Activated T-cell treated with anti-CD3 and anti-CD28 coated beads, Interleukin-2, amount 50 U/mL, for 72 hours (primary cell): ENCODE measurements around the gene TRAP1. TPM values are rescaled to one million over a fixed set of nuclear protein-coding genes. Genes with fewer than 3 reads are reported as not detected.
A peak's percentile ranks its signal among the peaks of the same experiment; 100 is the strongest.
"Not testable (repeated sequence)": the region's sequence is repeated elsewhere in the genome, so short reads cannot be mapped to it uniquely, and the experiment has no call there.

ENCODE experiments used
- ATAC-seq, 2 donors: fragments of 150-1000 bp; cut with Tn5 transposase; replicated peaks in 1 of 2; 2 replicates each; pipeline ENCODE4 v1.10.0; 2021; ENCODE audit warnings: moderate library complexity in 2 of 2, mild to moderate bottlenecking in 1 of 2
- DNase-seq, 2 donors: peaks; one replicate each; pipeline ENCODE4 v3.0.0; 2021 to 2022; ENCODE audit warnings: mixed read lengths in 1 of 2
- H3K27ac Mint-ChIP-seq: one replicate; pipeline ENCODE4 v1.8.0; 2022; ENCODE audit warnings: mild to moderate bottlenecking, moderate library complexity, mixed read lengths
- H3K27me3 Mint-ChIP-seq: one replicate; pipeline ENCODE4 v1.8.0; 2022; ENCODE audit warnings: low read depth, mixed read lengths
- H3K36me3 Mint-ChIP-seq, 2 donors: one replicate each; pipeline ENCODE4 v1.8.0; 2022; ENCODE audit warnings: mixed read lengths in 2 of 2, mild to moderate bottlenecking in 1 of 2; ENCODE audit not compliant: insufficient read depth in 2 of 2
- H3K4me1 Mint-ChIP-seq: one replicate; pipeline ENCODE4 v1.8.0; 2022; ENCODE audit warnings: low read depth, mixed read lengths
- H3K4me3 Mint-ChIP-seq, 2 donors: one replicate each; pipeline ENCODE4 v1.8.0; 2022; ENCODE audit warnings: mild to moderate bottlenecking in 2 of 2, mixed read lengths in 2 of 2, moderate library complexity in 2 of 2
- H3K9me3 Mint-ChIP-seq, 2 donors: one replicate each; pipeline ENCODE4 v1.8.0; 2022; ENCODE audit warnings: mixed read lengths in 2 of 2
- total RNA-seq, 2 donors: library from RNA; stranded (reverse); gene quantifications; one replicate each; pipeline ENCODE4 v1.2.3, GENCODE V29; 2022

TRAP1 gene
- total RNA-seq, 2 donors from 2014 or later: 181 to 189 TPM

- H3K4me3 Mint-ChIP-seq: peak overlapping the region; percentile 96 to 100
- no peak for DNase-seq
- H3K27ac Mint-ChIP-seq: peak overlapping the region; percentile 66
- peaks cover 5 to 13% of the 10 kb centered on the region in 2 donors for H3K36me3 Mint-ChIP-seq
- ATAC-seq: no peak
- peaks cover 56% of the 10 kb centered on the region for H3K4me1 Mint-ChIP-seq
- no peaks in the 10 kb centered on the region for H3K27me3 Mint-ChIP-seq
- H3K9me3 Mint-ChIP-seq: no peaks in the 10 kb centered on the region
These were observed 106.6 kb downstream of the TRAP1 start for GRCh38 chr16:3610698-3611145.

- H3K27ac Mint-ChIP-seq: peak overlapping the region; percentile 66
- H3K4me3 Mint-ChIP-seq: peak overlapping the region; percentile 96 to 100
- H3K4me1 Mint-ChIP-seq: peaks cover 50% of the 10 kb centered on the region
- DNase-seq (no peak), ATAC-seq (no peak)
- no peaks in the 10 kb centered on the region for H3K27me3 Mint-ChIP-seq
- peaks cover 5 to 13% of the 10 kb centered on the region in 2 donors for H3K36me3 Mint-ChIP-seq
- H3K9me3 Mint-ChIP-seq: no peaks in the 10 kb centered on the region
These were observed 107.2 kb downstream of the TRAP1 start for GRCh38 chr16:3609895-3610697.

GRCh38 chr16:3608976-3609375 is 108.3 kb downstream of the TRAP1 start:
- Mint-ChIP-seq H3K4me1 (peaks cover 41% of the 10 kb centered on the region), H3K36me3 (peaks cover 7 to 12% of the 10 kb centered on the region in 2 donors)
- not testable (repeated sequence) for H3K4me3 Mint-ChIP-seq, H3K27ac Mint-ChIP-seq, H3K27me3 Mint-ChIP-seq, ATAC-seq, DNase-seq, H3K9me3 Mint-ChIP-seq

- Mint-ChIP-seq H3K27me3 (no peaks in the 10 kb centered on the region), H3K4me1 (peaks cover 32% of the 10 kb centered on the region), H3K4me3 (no peak overlapping the region), H3K27ac (no peak overlapping the region), H3K9me3 (no peaks in the 10 kb centered on the region), H3K36me3 (peaks cover 6 to 10% of the 10 kb centered on the region in 2 donors)
- no peak for ATAC-seq
- DNase-seq: no peak
These were observed 109.3 kb downstream of the TRAP1 start for GRCh38 chr16:3608069-3608468.

Other genes with a start within 250 kb of the TRAP1 start
- not detected for gene C16orf90, start 222.0 kb downstream of the TRAP1 start, total RNA-seq
- gene CLUAP1, start 216.5 kb downstream of the TRAP1 start, total RNA-seq: 10 to 100 TPM; 16.8 to 18.2 TPM
- 10 to 100 TPM; 24.1 to 28.8 TPM for gene NLRC3, start 140.1 kb downstream of the TRAP1 start, total RNA-seq
- 10 to 100 TPM; 12.6 to 15.7 TPM for gene SLX4, start 105.9 kb downstream of the TRAP1 start, total RNA-seq
- 10 to 100 TPM; 19.4 to 21.3 TPM for gene DNASE1, start 62.8 kb downstream of the TRAP1 start, total RNA-seq
- 10 to 100 TPM; 57.1 to 63.1 TPM for gene CREBBP, start 163.2 kb upstream of the TRAP1 start, total RNA-seq